ENCODE data around the gene CELSR1.

Gene CELSR1

DNA sequence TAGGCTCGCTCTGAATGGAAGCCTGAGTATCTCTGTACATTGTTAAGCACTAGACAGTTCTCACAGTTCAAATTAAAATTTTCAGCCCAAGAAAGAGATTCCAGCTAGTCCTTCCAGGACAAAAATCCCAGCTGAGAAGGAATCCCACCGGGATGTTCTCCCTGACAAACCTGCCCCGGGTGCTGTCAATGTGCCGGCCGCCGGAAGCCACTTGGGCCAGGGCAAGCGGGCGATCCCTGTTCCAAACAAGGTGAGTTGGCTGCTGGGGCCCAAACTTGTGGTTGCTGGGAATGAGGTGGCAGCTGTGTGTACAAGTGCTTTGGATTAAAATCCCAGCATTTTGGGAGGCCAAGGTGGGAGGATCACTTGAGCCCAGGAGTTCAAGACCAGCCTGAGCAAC, 225.4 kb downstream of the CELSR1 start:
- peaks cover 88% of the 10 kb centered on the region for H3K36me3 ChIP-seq (ENCODE audit: control insufficient read depth, low read length)
- no peaks in the 10 kb centered on the region for H3K4me1 ChIP-seq (ENCODE audit: control insufficient read depth, low read length)
- H3K9me2 ChIP-seq (replicated peaks; ENCODE audit: control insufficient read depth, low read length): no peaks in the 10 kb centered on the region
- H4K20me1 ChIP-seq (ENCODE audit: control insufficient read depth, insufficient read depth, low read depth, low read length): no peaks in the 10 kb centered on the region
- H3K27me3 ChIP-seq (ENCODE audit: control insufficient read depth, low read length): no peaks in the 10 kb centered on the region
- no peak overlapping the region for H3K27ac ChIP-seq (ENCODE audit: low read depth, low read length)
- no peak overlapping the region for H3K4me2 ChIP-seq (ENCODE audit: low read length)
- no peak overlapping the region for H3K4me3 ChIP-seq (ENCODE audit: low read length)
- no peaks in the 10 kb centered on the region for H3F3A ChIP-seq (ENCODE audit: control insufficient read depth, insufficient read depth)
- peaks cover 64% of the 10 kb centered on the region for H3K79me2 ChIP-seq (ENCODE audit: control insufficient read depth, low read length)
- TF ChIP-seq EZH2phosphoT487 (IDR thresholded peaks at IDR 0.05; ENCODE audit: borderline replicate concordance, low read length): no peak
- TF ChIP-seq, protein P1, sequence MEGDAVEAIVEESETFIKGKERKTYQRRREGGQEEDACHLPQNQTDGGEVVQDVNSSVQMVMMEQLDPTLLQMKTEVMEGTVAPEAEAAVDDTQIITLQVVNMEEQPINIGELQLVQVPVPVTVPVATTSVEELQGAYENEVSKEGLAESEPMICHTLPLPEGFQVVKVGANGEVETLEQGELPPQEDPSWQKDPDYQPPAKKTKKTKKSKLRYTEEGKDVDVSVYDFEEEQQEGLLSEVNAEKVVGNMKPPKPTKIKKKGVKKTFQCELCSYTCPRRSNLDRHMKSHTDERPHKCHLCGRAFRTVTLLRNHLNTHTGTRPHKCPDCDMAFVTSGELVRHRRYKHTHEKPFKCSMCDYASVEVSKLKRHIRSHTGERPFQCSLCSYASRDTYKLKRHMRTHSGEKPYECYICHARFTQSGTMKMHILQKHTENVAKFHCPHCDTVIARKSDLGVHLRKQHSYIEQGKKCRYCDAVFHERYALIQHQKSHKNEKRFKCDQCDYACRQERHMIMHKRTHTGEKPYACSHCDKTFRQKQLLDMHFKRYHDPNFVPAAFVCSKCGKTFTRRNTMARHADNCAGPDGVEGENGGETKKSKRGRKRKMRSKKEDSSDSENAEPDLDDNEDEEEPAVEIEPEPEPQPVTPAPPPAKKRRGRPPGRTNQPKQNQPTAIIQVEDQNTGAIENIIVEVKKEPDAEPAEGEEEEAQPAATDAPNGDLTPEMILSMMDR (IDR thresholded peaks at IDR 0.05; ENCODE audit: low read depth, low read length, poor library complexity, severe bottlenecking): no peak
- H3K9me3 ChIP-seq (ENCODE audit: control insufficient read depth, insufficient read depth, low read length): no peaks in the 10 kb centered on the region

Measured in DOHH2 (cell line).